ENCODE measurements around the gene TGDS. TPM values are rescaled to one million over a fixed set of nuclear protein-coding genes. Genes with fewer than 3 reads are reported as not detected.

TGDS gene
- total and polyA plus RNA-seq, 2 of the 8 experiments (the other 6 are each of a cell fraction or from before 2014, with no cell fraction given): 11.6 to 11.8 TPM

- Histone ChIP-seq H4K91ac (replicated peaks; ENCODE audit: insufficient read length, low read length) (no peak overlapping the region), H3K4me3 (ENCODE audit: extremely low read depth in 1 of 4, insufficient read depth in 2 of 4, low read depth in 3 of 4, low read length in 4 of 4) (no peak overlapping the region), H3K27me3 (replicated peaks in 1 of 4; ENCODE audit: control insufficient read depth in 3 of 4, extremely low read depth in 1 of 4, insufficient read depth in 3 of 4, low read length in 3 of 4) (no peaks in the 10 kb centered on the region), H3K4ac (replicated peaks; ENCODE audit: insufficient read length, low read depth, low read length) (no peak overlapping the region), H3K79me2 (ENCODE audit: control insufficient read depth in 1 of 2, insufficient read depth in 2 of 2, low read length in 2 of 2) (no peaks in the 10 kb centered on the region), H2BK120ac (replicated peaks; ENCODE audit: low read depth, low read length) (no peak overlapping the region), H3K79me1 (ENCODE audit: low read depth, low read length) (no peaks in the 10 kb centered on the region), H3K27ac (ENCODE audit: low read depth, low read length) (no peak overlapping the region), H2AFZ (ENCODE audit: low read length) (no peak overlapping the region), H3K4me1 (replicated peaks in 1 of 4; ENCODE audit: control insufficient read depth in 3 of 4, insufficient read depth in 4 of 4, low read length in 3 of 4) (no peaks in the 10 kb centered on the region), H3K56ac (replicated peaks; ENCODE audit: insufficient read length, low read depth, low read length) (no peak overlapping the region), H2BK15ac (ENCODE audit: low read length) (no peak overlapping the region), H2BK12ac (ENCODE audit: low read depth, low read length) (no peak overlapping the region), H3K18ac (ENCODE audit: extremely low read depth, low read length) (no peak overlapping the region), H2BK5ac (ENCODE audit: low read depth, low read length) (no peak overlapping the region), H3K4me2 (ENCODE audit: insufficient read depth in 1 of 2, low read depth in 2 of 2, low read length in 2 of 2) (no peak overlapping the region), H3K14ac (ENCODE audit: insufficient read length) (no peak overlapping the region), H2BK20ac (ENCODE audit: low read length) (no peak overlapping the region), H3K9me3 (ENCODE audit: insufficient read depth in 2 of 2, low read depth in 1 of 2, low read length in 1 of 2) (no peaks in the 10 kb centered on the region; a peak in 1 of 4 replicates), H3K9ac (replicated peaks in 1 of 4; ENCODE audit: extremely low read depth in 1 of 4, low read depth in 3 of 4, low read length in 3 of 4) (no peak overlapping the region), H3K23ac (ENCODE audit: insufficient read length) (no peak overlapping the region), H3K23me2 (ENCODE audit: low read depth, low read length) (no peaks in the 10 kb centered on the region), H4K5ac (ENCODE audit: insufficient read length, low read depth, low read length) (no peak overlapping the region), H3K36me3 (ENCODE audit: control insufficient read depth in 2 of 4, insufficient read depth in 4 of 4, low read length in 3 of 4) (no peaks in the 10 kb centered on the region), H4K8ac (ENCODE audit: extremely low read depth, insufficient read depth, low read length) (no peak overlapping the region), H4K20me1 (replicated peaks in 1 of 2; ENCODE audit: control insufficient read depth in 1 of 2, insufficient read depth in 2 of 2, low read length in 2 of 2) (no peaks in the 10 kb centered on the region), H2AK5ac (ENCODE audit: low read depth, low read length) (no peak overlapping the region)
- FAIRE-seq (no peak), DNase-seq (ENCODE audit: low read depth in 1 of 2, low spot score in 2 of 2) (no peak)
- POLR2A ChIA-PET (ENCODE audit: partially characterized antibody): no interaction called here
- CTCF ChIA-PET (ENCODE audit: partially characterized antibody): interaction anchor here (0.7 kb wide), 1 partner anchor 52 kb away, joined by 3 read pairs; no protein-coding TSS in a partner anchor
- WGBS, 2 experiments (ENCODE audit: extremely low coverage in 1 of 2, insufficient coverage in 1 of 2, insufficient read length in 1 of 2, insufficient replicate concordance in 2 of 2, low coverage in 1 of 2, low lambda C conversion rate in 2 of 2, missing lambda C conversion rate in 1 of 2): 88% methylated on average over 5 of the region's 5 CpGs; no CpG with 5 or more reads in 1 of the 2 experiments
- TF ChIP-seq SIN3A (conservative IDR thresholded peaks at IDR 0.05 in 1 of 2, IDR thresholded peaks at IDR 0.05 in 1 of 2; ENCODE audit: low read depth in 1 of 2, low read length in 2 of 2) (no peak), JUND (IDR thresholded peaks at IDR 0.05; ENCODE audit: low read length) (no peak), TEAD4 (IDR thresholded peaks at IDR 0.05; ENCODE audit: low read depth, low read length) (no peak), RAD21 (IDR thresholded peaks at IDR 0.05 in 1 of 2, conservative IDR thresholded peaks at IDR 0.05 in 1 of 2; ENCODE audit: low read depth in 2 of 2, low read length in 2 of 2) (no peak), BACH1 (IDR thresholded peaks at IDR 0.05; ENCODE audit: low read length) (no peak), TAF1 (IDR thresholded peaks at IDR 0.05; ENCODE audit: low read depth, low read length) (no peak), KDM1A (IDR thresholded peaks at IDR 0.05; ENCODE audit: borderline replicate concordance, low read length) (no peak), YY1 (IDR thresholded peaks at IDR 0.05; ENCODE audit: low read depth, low read length) (no peak), NRF1 (IDR thresholded peaks at IDR 0.05; ENCODE audit: low read depth, low read length) (no peak), USF2 (IDR thresholded peaks at IDR 0.05; ENCODE audit: low read length) (no peak), EZH2 (IDR thresholded peaks at IDR 0.05; ENCODE audit: low read depth, low read length, severe bottlenecking) (no peak)
Measured at GRCh38 chr13:94557684-94558235, 38.2 kb downstream of the TGDS start.

Measured in H1 (cell line).